ENCODE measurements around the gene ZBTB40. TPM values are rescaled to one million over a fixed set of nuclear protein-coding genes. Genes with fewer than 3 reads are reported as not detected.

Gene ZBTB40
- total and polyA plus RNA-seq, 4 donors, result 6.6 to 19.3 (median 12.0) TPM

GRCh38 chr1:22575532-22576149, 124.0 kb downstream of the ZBTB40 start:
- Histone ChIP-seq H3K4me3 (no peak overlapping the region), H3K4me1 (ENCODE audit: control insufficient read depth in 5 of 5, insufficient read depth in 5 of 5, low read length in 5 of 5) (no peaks in the 10 kb centered on the region), H3K9me3 (ENCODE audit: control insufficient read depth in 4 of 4, insufficient read depth in 3 of 4, low read length in 3 of 4) (peaks cover 0 to 7% (median 2%) of the 10 kb centered on the region in 4 donors), H3K27ac (ENCODE audit: low read depth in 1 of 2, low read length in 1 of 2) (no peak overlapping the region), H3K36me3 (ENCODE audit: control insufficient read depth in 4 of 4, insufficient read depth in 4 of 4, low read length in 4 of 4) (no peaks in the 10 kb centered on the region), H3K9ac (ENCODE audit: insufficient read depth in 1 of 2, low read length in 2 of 2) (no peak overlapping the region), H3K27me3 (ENCODE audit: control insufficient read depth in 3 of 3, insufficient read depth in 3 of 3, low read length in 2 of 3) (peaks cover 0 to 6% (median 0%) of the 10 kb centered on the region in 3 donors)
- DNase-seq, result no peak
- no peak for ATAC-seq (ENCODE audit: insufficient read depth, low FRiP score)
- 32 to 47% methylated on average over 8 of the region's 8 CpGs for WGBS, 2 donors
- TF ChIP-seq, protein P1, sequence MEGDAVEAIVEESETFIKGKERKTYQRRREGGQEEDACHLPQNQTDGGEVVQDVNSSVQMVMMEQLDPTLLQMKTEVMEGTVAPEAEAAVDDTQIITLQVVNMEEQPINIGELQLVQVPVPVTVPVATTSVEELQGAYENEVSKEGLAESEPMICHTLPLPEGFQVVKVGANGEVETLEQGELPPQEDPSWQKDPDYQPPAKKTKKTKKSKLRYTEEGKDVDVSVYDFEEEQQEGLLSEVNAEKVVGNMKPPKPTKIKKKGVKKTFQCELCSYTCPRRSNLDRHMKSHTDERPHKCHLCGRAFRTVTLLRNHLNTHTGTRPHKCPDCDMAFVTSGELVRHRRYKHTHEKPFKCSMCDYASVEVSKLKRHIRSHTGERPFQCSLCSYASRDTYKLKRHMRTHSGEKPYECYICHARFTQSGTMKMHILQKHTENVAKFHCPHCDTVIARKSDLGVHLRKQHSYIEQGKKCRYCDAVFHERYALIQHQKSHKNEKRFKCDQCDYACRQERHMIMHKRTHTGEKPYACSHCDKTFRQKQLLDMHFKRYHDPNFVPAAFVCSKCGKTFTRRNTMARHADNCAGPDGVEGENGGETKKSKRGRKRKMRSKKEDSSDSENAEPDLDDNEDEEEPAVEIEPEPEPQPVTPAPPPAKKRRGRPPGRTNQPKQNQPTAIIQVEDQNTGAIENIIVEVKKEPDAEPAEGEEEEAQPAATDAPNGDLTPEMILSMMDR (IDR thresholded peaks at IDR 0.05; ENCODE audit: control extremely low read depth, extremely low read depth), result no peak

- Histone ChIP-seq H3K9ac (ENCODE audit: insufficient read depth in 1 of 2, low read length in 2 of 2) (no peak overlapping the region), H3K27me3 (ENCODE audit: control insufficient read depth in 3 of 3, insufficient read depth in 3 of 3, low read length in 2 of 3) (peaks cover 0 to 2% (median 0%) of the 10 kb centered on the region in 3 donors), H3K9me3 (ENCODE audit: control insufficient read depth in 4 of 4, insufficient read depth in 3 of 4, low read length in 3 of 4) (peaks cover 0 to 7% (median 2%) of the 10 kb centered on the region in 4 donors), H3K4me3 (no peak overlapping the region), H3K36me3 (ENCODE audit: control insufficient read depth in 4 of 4, insufficient read depth in 4 of 4, low read length in 4 of 4) (no peaks in the 10 kb centered on the region), H3K4me1 (ENCODE audit: control insufficient read depth in 5 of 5, insufficient read depth in 5 of 5, low read length in 5 of 5) (no peaks in the 10 kb centered on the region), H3K27ac (ENCODE audit: low read depth in 1 of 2, low read length in 1 of 2) (no peak overlapping the region)
- TF ChIP-seq, protein P1 (IDR thresholded peaks at IDR 0.05; ENCODE audit: control extremely low read depth, extremely low read depth), result no peak
- DNase-seq (no peak), ATAC-seq (ENCODE audit: insufficient read depth, low FRiP score) (no peak)
- WGBS, 2 donors, result 85 to 90% methylated on average over 23 of the region's 23 CpGs
These were observed 124.5 kb downstream of the ZBTB40 start for GRCh38 chr1:22576150-22576544.

DNA sequence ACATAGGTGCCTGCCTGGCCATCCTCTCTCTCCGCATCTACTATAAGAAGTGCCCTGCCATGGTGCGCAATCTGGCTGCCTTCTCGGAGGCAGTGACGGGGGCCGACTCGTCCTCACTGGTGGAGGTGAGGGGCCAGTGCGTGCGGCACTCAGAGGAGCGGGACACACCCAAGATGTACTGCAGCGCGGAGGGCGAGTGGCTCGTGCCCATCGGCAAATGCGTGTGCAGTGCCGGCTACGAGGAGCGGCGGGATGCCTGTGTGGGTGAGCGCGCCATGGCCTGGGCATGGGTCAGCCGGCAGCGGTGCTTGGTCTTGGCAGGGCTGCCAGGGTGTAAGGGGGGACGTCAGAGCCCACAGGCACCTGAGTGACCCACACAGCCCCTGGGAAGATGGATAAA, 125.0 kb downstream of the ZBTB40 start:
- Histone ChIP-seq H3K36me3 (ENCODE audit: control insufficient read depth in 4 of 4, insufficient read depth in 4 of 4, low read length in 4 of 4) (no peaks in the 10 kb centered on the region), H3K4me1 (ENCODE audit: control insufficient read depth in 5 of 5, insufficient read depth in 5 of 5, low read length in 5 of 5) (no peaks in the 10 kb centered on the region), H3K9me3 (ENCODE audit: control insufficient read depth in 4 of 4, insufficient read depth in 3 of 4, low read length in 3 of 4) (peaks cover 0 to 7% (median 2%) of the 10 kb centered on the region in 4 donors), H3K27ac (ENCODE audit: low read depth in 1 of 2, low read length in 1 of 2) (no peak overlapping the region), H3K4me3 (no peak overlapping the region), H3K9ac (ENCODE audit: insufficient read depth in 1 of 2, low read length in 2 of 2) (no peak overlapping the region), H3K27me3 (ENCODE audit: control insufficient read depth in 3 of 3, insufficient read depth in 3 of 3, low read length in 2 of 3) (peaks cover 0 to 2% (median 0%) of the 10 kb centered on the region in 3 donors)
- WGBS, 2 donors, result 92 to 95% methylated on average over 24 of the region's 24 CpGs
- TF ChIP-seq, protein P1 (IDR thresholded peaks at IDR 0.05; ENCODE audit: control extremely low read depth, extremely low read depth), result no peak
- ATAC-seq (ENCODE audit: insufficient read depth, low FRiP score), result no peak
- no peak for DNase-seq

Data from lung (tissue), 12 donors.